GM12864 (cell line): ENCODE data around the gene ACSL1.

Experiments
- DNase-seq: peaks from one replicate; pipeline ENCODE4 v3.0.0-alpha.2; 2011; ENCODE audit warnings: low read depth
- H3K4me3 ChIP-seq: 2 replicates; pipeline ENCODE4 v1.5.1; 2011; ENCODE audit warnings: mild to moderate bottlenecking, low read depth, low read length, control low read depth
- CTCF ChIP-seq: IDR thresholded peaks from 2 replicates; pipeline ENCODE4 v1.5.1; 2011; ENCODE audit warnings: low read depth, mild to moderate bottlenecking, moderate library complexity, low read length, control low read depth, inconsistent platforms; ENCODE audit errors: missing control alignments

Gene ACSL1

GRCh38 chr4:184825896-184826690 lies at the start of gene ACSL1:
TSS of gene ACSL1 (minus strand) at chr4:184825968. CDS start at chr4:184803514, 22,454 bp downstream.
- no peak for DNase-seq
- peak within 1 kb of the TSS; percentile 76 for H3K4me3 ChIP-seq
- TF ChIP-seq CTCF: no peak

- DNase-seq: no peak
- no peak for TF ChIP-seq CTCF
- H3K4me3 ChIP-seq: no peak overlapping the region
These were observed 47.3 kb upstream of the ACSL1 start for GRCh38 chr4:184873054-184873453.

- H3K4me3 ChIP-seq: no peak overlapping the region
- TF ChIP-seq CTCF: no peak
- DNase-seq: no peak
These were observed 45.0 kb upstream of the ACSL1 start for GRCh38 chr4:184870718-184871117.

GRCh38 chr4:184868623-184869022 lies 42.9 kb upstream of the ACSL1 start:
- TF ChIP-seq CTCF: no peak
- no peak for DNase-seq
- H3K4me3 ChIP-seq: no peak overlapping the region

GRCh38 chr4:184863916-184864315 lies 38.1 kb upstream of the ACSL1 start:
- no peak for DNase-seq
- no peak overlapping the region for H3K4me3 ChIP-seq
- TF ChIP-seq CTCF: no peak

GRCh38 chr4:184861047-184861446 lies 35.3 kb upstream of the ACSL1 start:
- no peak for DNase-seq
- TF ChIP-seq CTCF: no peak
- H3K4me3 ChIP-seq: no peak overlapping the region
